Activated naive CD4-positive, alpha-beta T cell treated with anti-CD3 and anti-CD28 coated beads for 36 hours (primary cell): ENCODE measurements around the gene GRM3. TPM values are rescaled to one million over a fixed set of nuclear protein-coding genes. Genes with fewer than 3 reads are reported as not detected.

Experiments
- CTCF ChIA-PET: fragments of 350-600 bp; sonication (Branson Sonifier 250); formaldehyde crosslinking; loops from one replicate; lab custom pipeline; 2021; ENCODE audit warnings: antibody characterized with exemption; lab: Charles Lee
- DNase-seq: peaks from one replicate; pipeline ENCODE4 v3.0.0-alpha.2; 2020
- H3K27ac Mint-ChIP-seq: one replicate; pipeline ENCODE4 v1.8.0; 2021; ENCODE audit warnings: mild to moderate bottlenecking, mixed read lengths
- H3K27me3 Mint-ChIP-seq: one replicate; pipeline ENCODE4 v1.8.0; 2021; ENCODE audit warnings: low read depth, mixed read lengths
- H3K36me3 Mint-ChIP-seq: one replicate; pipeline ENCODE4 v1.8.0; 2021; ENCODE audit warnings: low read depth, mixed read lengths
- H3K4me1 Mint-ChIP-seq: one replicate; pipeline ENCODE4 v1.8.0; 2021; ENCODE audit warnings: low read depth, mixed read lengths
- H3K4me3 Mint-ChIP-seq: one replicate; pipeline ENCODE4 v1.8.0; 2021; ENCODE audit warnings: mild to moderate bottlenecking, moderate library complexity, mixed read lengths
- H3K9me3 Mint-ChIP-seq: one replicate; pipeline ENCODE4 v1.8.0; 2021; ENCODE audit warnings: mixed read lengths
- intact Hi-C: fragments of 100-400 bp; cut with micrococcal nuclease; formaldehyde crosslinking; loops from one replicate; pipeline ENCODE4 v1.15.1; 2023
- total RNA-seq, 2 experiments: library from RNA; stranded (reverse); gene quantifications; one replicate each; pipeline ENCODE4 v1.2.3, GENCODE V29; 2021

GRM3 gene
- total RNA-seq, 2 experiments from 2014 or later = not detected

DNA sequence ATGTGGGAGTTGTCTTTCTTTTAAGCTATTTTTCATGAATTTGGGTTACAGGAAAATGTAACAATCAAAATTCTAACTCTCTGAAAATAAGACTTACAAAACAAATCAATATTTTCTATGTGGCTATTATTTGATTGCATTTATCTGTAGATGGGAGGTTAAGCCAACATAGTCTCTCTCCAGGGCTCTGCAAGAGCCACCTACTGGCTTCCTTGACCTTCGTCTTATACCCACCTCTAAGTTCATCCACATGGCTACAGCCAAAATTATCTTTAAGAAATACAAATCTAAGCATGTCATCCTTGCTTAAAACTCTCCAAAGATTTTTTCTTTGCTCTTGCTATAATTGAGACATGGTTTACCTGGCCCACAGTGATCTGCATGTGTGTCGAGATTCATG, 14.2 kb downstream of the GRM3 start:
- CTCF ChIA-PET = interaction anchor here (0.9 kb wide), 1 partner anchor 292 kb away, joined by 3 read pairs; no protein-coding TSS in a partner anchor
- Mint-ChIP-seq H3K27me3 (no peaks in the 10 kb centered on the region), H3K36me3 (no peaks in the 10 kb centered on the region), H3K9me3 (no peaks in the 10 kb centered on the region), H3K4me1 (no peaks in the 10 kb centered on the region), H3K27ac (no peak overlapping the region), H3K4me3 (no peak overlapping the region)
- DNase-seq = no peak
- intact Hi-C loops = no loop called here

DNA sequence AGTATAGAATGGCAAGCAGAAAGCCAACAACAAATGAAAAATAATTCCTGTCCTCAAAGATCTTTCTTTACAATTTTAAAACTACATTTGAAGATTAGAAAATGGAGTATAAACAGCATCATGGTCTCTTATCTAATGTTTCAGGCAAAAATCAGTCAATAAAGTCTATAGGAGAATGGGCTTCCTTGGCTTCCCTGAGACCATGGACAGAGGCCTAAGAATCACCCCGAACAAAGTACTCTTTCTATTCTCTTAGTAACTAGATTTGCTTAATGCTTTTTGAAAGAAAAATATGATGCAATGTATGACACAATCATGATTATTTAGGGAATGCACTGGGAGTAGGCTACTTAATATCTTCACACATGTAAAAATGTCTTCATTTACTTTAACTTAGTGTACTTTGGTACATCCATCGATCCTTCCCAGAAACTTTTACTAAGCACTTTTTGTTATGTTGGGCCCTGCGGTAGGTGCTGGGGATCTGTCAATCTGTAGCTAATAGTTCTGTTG, 17.3 kb downstream of the GRM3 start:
- Mint-ChIP-seq H3K4me3 (no peak overlapping the region), H3K4me1 (no peaks in the 10 kb centered on the region), H3K27ac (no peak overlapping the region), H3K27me3 (no peaks in the 10 kb centered on the region), H3K9me3 (no peaks in the 10 kb centered on the region), H3K36me3 (no peaks in the 10 kb centered on the region)
- intact Hi-C loops = no loop called here
- no peak for DNase-seq
- CTCF ChIA-PET = no interaction called here

DNA sequence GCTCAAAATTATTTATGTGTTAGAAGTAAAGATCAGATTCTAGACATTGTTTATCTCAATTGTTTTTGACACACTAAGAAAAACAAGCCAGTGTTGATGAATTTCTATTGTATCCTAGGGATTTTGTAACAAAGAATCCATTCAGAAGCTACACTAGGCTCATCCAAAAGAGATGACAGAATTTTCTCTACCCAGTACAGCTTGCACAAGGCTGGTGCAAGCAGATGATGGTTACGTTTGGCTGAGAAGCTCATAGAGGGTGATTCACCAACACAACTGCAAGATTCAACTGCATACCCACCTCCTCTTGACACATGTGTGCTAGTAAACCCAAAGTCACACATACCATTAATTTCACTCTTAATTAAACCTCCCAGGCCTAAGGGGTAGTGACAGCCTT, 20.8 kb downstream of the GRM3 start:
- Mint-ChIP-seq H3K36me3 (no peaks in the 10 kb centered on the region), H3K4me1 (no peaks in the 10 kb centered on the region), H3K27ac (no peak overlapping the region), H3K9me3 (no peaks in the 10 kb centered on the region), H3K4me3 (no peak overlapping the region), H3K27me3 (no peaks in the 10 kb centered on the region)
- CTCF ChIA-PET = interaction anchor here (0.7 kb wide), 1 partner anchor 1321 kb away, joined by 3 read pairs; no protein-coding TSS in a partner anchor
- no peak for DNase-seq
- intact Hi-C loops = no loop called here

DNA sequence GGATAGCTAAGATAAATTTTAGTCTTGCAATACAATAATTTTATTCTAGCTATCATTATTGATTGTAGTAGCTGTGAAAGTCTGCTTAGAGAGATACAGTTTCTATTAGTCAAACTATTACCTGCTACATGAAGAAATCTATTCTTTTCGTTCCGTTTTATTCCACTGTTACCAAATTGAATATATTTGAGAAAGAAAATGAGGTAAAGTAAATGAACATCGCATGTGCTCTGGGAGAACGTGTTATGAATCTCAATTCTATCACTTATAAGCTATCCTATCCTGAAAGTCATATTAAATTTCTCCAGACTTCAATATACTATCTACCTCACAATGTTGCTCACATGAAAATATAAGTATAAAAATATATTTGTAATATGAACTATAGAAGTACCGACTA, 21.3 kb downstream of the GRM3 start:
- Mint-ChIP-seq H3K9me3 (no peaks in the 10 kb centered on the region), H3K27ac (no peak overlapping the region), H3K27me3 (no peaks in the 10 kb centered on the region), H3K36me3 (no peaks in the 10 kb centered on the region), H3K4me1 (no peaks in the 10 kb centered on the region), H3K4me3 (no peak overlapping the region)
- DNase-seq = no peak
- intact Hi-C loops = no loop called here
- CTCF ChIA-PET = no interaction called here

DNA sequence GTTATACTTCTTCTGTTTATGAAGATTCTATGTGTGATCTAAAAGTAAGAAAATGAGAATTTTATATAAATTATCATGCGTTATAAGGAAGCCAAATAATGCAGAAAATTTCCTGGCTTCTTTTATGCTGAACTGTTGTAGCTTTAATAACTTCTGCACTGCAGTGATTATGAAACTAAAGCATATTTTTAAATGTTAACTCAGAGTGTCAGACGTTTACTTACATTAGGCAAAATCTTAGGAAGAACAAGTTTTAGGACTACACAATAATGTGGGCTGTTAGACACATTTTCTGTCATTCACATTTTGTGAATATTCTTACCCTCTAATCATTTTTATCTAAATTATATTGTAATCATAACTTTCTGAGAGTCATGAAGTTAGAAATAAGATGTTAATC, 22.0 kb downstream of the GRM3 start:
- CTCF ChIA-PET = no interaction called here
- Mint-ChIP-seq H3K36me3 (no peaks in the 10 kb centered on the region), H3K9me3 (no peaks in the 10 kb centered on the region), H3K4me3 (no peak overlapping the region), H3K4me1 (no peaks in the 10 kb centered on the region), H3K27ac (no peak overlapping the region), H3K27me3 (no peaks in the 10 kb centered on the region)
- intact Hi-C loops = no loop called here
- DNase-seq = no peak

DNA sequence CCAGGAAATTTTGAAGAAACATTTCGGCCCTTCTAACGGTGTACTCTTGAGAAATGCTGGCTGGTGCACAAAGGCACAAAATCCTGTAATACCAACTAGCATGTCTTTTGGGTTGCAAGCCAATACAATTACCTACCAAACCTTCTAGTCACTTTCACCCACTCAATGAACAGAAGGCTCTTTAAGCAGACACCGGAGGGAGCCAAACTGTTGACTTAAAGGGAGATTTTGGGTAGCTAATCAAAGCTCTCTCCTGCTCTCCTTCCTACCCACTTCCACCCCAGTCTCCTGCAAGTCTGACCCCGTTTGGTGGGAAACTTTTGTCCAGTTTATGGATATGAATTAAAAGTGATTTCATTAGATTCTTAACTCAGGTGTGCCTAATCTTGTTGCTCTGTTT, 24.0 kb downstream of the GRM3 start:
- Mint-ChIP-seq H3K36me3 (no peaks in the 10 kb centered on the region), H3K27ac (no peak overlapping the region), H3K4me1 (no peaks in the 10 kb centered on the region), H3K9me3 (no peaks in the 10 kb centered on the region), H3K4me3 (no peak overlapping the region), H3K27me3 (no peaks in the 10 kb centered on the region)
- intact Hi-C loops = no loop called here
- CTCF ChIA-PET = no interaction called here
- DNase-seq = no peak

DNA sequence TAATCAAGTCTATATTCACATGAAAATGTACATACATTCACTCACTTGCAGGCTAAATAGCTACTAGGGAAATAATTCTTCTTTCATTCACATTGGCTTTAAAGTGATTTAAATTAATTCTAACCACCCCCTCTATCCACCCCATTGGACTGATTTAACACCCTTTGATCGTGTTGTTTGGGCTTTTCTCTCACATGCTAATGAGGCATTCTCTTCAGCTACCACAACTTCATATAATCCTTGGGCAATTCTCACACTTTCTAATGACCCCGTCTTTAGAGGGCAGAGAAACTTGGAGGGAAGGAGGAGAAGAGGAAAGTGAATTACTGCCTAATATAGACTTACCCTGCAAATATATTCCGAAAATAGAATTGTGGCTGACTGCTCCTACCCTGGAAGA, 24.6 kb downstream of the GRM3 start:
- DNase-seq = no peak
- Mint-ChIP-seq H3K9me3 (no peaks in the 10 kb centered on the region), H3K27me3 (no peaks in the 10 kb centered on the region), H3K36me3 (no peaks in the 10 kb centered on the region), H3K4me1 (no peaks in the 10 kb centered on the region), H3K4me3 (no peak overlapping the region), H3K27ac (no peak overlapping the region)
- intact Hi-C loops = no loop called here
- CTCF ChIA-PET = no interaction called here

DNA sequence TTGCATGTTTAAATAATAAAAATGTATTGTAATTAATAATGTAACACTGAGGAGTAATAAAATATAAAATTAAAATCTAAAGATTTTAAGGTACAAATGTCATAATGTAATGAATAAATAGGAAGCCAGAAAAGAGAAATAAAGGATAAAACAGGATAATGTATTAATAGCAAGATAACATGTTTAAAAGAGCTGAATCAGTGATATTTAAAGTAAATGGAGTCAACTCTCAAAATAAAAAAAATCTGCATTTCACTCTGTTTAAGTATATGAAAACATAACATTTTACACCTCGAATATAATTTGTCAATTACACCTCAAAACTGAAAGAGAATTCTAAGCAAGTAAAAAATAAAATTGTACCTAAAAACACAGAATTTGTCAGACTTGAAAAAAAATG, 44.1 kb downstream of the GRM3 start:
- DNase-seq = no peak
- CTCF ChIA-PET = no interaction called here
- Mint-ChIP-seq H3K27me3 (no peaks in the 10 kb centered on the region), H3K4me3 (no peak overlapping the region), H3K9me3 (no peaks in the 10 kb centered on the region), H3K27ac (no peak overlapping the region), H3K4me1 (no peaks in the 10 kb centered on the region), H3K36me3 (no peaks in the 10 kb centered on the region)
- intact Hi-C loops = no loop called here

DNA sequence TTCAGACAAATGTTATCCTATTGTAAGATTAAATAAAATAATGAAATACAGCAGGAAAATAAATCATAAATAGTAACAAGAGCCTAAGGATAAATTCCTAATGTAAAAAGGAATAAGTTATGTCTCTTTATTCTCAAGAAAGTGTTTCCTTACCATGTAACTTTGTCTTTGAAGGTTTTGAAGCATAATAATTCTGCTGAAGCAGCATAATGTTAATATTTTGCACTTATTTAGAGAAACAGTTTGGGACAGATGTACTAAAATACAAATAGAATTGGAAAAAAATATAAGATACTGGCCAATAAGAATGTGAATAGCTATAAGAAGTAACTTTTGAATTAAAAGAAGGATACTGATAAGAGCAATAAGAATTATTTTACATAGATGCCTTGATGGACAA, 45.7 kb downstream of the GRM3 start:
- Mint-ChIP-seq H3K27me3 (no peaks in the 10 kb centered on the region), H3K9me3 (no peaks in the 10 kb centered on the region), H3K36me3 (no peaks in the 10 kb centered on the region), H3K4me3 (no peak overlapping the region), H3K27ac (no peak overlapping the region), H3K4me1 (no peaks in the 10 kb centered on the region)
- no peak for DNase-seq
- CTCF ChIA-PET = no interaction called here
- intact Hi-C loops = no loop called here

DNA sequence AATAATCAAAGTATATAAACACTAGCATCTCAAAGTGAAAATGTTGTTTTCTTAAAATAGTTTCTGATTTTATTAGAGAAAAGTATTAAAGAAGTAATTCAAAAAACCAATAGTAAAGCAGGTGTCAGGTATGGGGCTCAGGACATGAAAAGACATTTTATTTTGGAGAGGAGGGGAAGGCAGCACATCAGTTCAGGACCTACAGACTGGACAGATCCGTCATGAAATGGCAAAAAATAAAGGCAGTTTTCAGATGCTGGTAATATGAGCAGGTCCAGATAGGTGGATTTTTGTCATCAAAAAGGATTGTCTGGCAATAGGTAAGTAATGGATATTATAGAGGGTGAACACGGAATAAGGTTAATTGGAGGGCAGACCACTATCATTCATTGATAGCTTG, 49.0 kb downstream of the GRM3 start:
- no peaks in the 10 kb centered on the region for H3K9me3 Mint-ChIP-seq
- intact Hi-C loops = no loop called here
- no peak overlapping the region for H3K27ac Mint-ChIP-seq
- CTCF ChIA-PET = no interaction called here
- H3K27me3 Mint-ChIP-seq = no peaks in the 10 kb centered on the region
- no peaks in the 10 kb centered on the region for H3K36me3 Mint-ChIP-seq
- no peaks in the 10 kb centered on the region for H3K4me1 Mint-ChIP-seq
- no peak overlapping the region for H3K4me3 Mint-ChIP-seq
- DNase-seq = no peak

DNA sequence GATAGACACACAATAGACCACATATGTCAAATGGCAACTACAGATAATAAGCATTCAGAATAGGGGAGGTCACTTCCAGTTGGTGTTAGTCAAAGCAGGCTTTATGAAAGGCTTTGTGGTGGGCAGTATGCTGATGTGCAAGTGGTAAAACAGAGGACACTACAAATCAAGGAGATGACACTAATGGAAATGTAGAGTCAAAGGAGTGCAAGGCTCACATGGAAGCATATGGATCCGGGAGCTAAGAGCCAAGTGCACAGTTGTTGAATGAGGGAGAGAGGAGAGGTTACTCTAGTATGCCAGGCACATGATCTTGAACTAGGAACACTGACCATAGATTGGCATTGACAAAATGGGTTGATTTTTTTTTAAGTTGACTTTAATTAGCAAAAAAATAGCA, 62.7 kb downstream of the GRM3 start:
- Mint-ChIP-seq H3K27me3 (no peaks in the 10 kb centered on the region), H3K4me1 (no peaks in the 10 kb centered on the region), H3K4me3 (no peak overlapping the region), H3K36me3 (no peaks in the 10 kb centered on the region), H3K27ac (no peak overlapping the region), H3K9me3 (no peaks in the 10 kb centered on the region)
- intact Hi-C loops = no loop called here
- no peak for DNase-seq
- CTCF ChIA-PET = no interaction called here

DNA sequence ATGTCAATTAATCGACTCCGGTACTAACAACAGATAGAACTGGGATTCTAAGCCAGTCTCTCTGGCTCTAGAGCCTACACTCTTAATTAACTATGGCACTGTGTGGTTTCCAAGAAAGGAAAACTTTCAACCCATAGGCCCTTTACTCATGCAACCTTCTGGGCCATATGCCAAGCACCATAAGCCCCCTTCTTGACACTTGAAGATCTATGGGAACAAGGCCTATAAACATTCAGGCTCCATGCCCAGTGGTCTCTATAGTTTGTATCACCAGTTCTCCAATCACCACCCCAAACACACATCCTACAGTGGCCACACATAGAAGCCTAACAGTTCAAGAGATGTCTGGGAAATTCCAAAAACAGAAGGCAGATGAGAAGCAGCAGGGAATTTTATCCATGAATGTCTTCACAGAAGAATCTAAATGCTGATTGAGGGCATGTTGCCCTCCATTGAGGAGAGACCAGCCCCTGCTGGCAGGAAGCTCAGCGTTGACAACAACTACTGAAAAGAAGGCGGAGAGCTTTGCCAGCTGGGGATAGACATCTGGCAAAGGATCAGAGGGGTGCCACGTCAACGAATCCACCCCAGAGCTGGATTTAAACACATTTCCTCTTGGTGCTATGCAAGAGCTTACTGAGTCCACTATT, 64.4 kb downstream of the GRM3 start:
- CTCF ChIA-PET = no interaction called here
- no peak for DNase-seq
- no peaks in the 10 kb centered on the region for H3K4me1 Mint-ChIP-seq
- H3K27me3 Mint-ChIP-seq = no peaks in the 10 kb centered on the region
- H3K36me3 Mint-ChIP-seq = no peaks in the 10 kb centered on the region
- no peaks in the 10 kb centered on the region for H3K9me3 Mint-ChIP-seq
- intact Hi-C loops = no loop called here
- H3K27ac Mint-ChIP-seq = no peak overlapping the region
- H3K4me3 Mint-ChIP-seq = no peak overlapping the region

DNA sequence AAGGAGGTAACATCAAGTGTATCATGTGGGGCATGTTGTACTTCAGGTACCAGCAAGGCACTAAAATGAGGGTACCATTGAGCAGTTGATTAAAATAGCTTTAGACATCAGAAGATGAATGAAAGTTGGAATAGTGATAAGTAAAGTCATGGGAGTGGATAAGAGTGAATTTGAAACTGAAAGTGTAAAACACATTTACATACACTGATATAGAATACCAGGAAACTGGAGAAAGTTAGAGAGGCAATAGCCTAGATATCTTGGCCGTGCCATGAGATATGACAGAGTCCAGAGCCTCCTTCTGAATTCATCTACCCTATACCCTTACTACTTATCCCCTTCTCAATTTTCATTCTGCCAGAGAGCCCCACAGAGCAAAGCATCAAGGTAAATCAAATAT, 76.6 kb downstream of the GRM3 start:
- Mint-ChIP-seq H3K36me3 (no peaks in the 10 kb centered on the region), H3K9me3 (no peaks in the 10 kb centered on the region), H3K4me1 (no peaks in the 10 kb centered on the region), H3K27ac (no peak overlapping the region), H3K4me3 (no peak overlapping the region), H3K27me3 (no peaks in the 10 kb centered on the region)
- CTCF ChIA-PET = no interaction called here
- DNase-seq = no peak
- intact Hi-C loops = no loop called here
